Left lung (tissue), 10 donors: ENCODE results near the gene PRKCQ. TPM values are rescaled to one million over a fixed set of nuclear protein-coding genes. Genes with fewer than 3 reads are reported as not detected.

Experiments used
- ATAC-seq: fragments of 200-7000 bp; cut with Tn5 transposase; one replicate; pipeline ENCODE4 v1.9.1; 2020; ENCODE audit warnings: moderate library complexity
- DNase-seq, 4 donors: peaks; one replicate each; pipeline ENCODE4 v3.0.0-alpha.2; 2013 to 2020
- H3K27ac ChIP-seq, 2 donors: fragments of 200-600 bp; sonication (generic) in 1 of 2; one replicate each; pipeline versions ENCODE4 v1.5.0 to v1.8.0; 2020 to 2021
- H3K27me3 ChIP-seq, 2 donors: fragments of 200-600 bp; sonication (generic) in 1 of 2; one replicate each; pipeline versions ENCODE4 v1.5.0 to v1.8.0; 2020 to 2021
- H3K36me3 ChIP-seq, 2 donors: fragments of 200-600 bp; sonication (generic) in 1 of 2; one replicate each; pipeline versions ENCODE4 v1.5.0 to v1.8.0; 2020 to 2021
- H3K4me1 ChIP-seq, 2 donors: fragments of 200-600 bp; one replicate each; pipeline ENCODE4 v1.8.0; 2021
- H3K4me3 ChIP-seq, 2 donors: fragments of 200-600 bp; sonication (generic) in 1 of 2; one replicate each; pipeline versions ENCODE4 v1.5.0 to v1.8.0; 2020 to 2021; ENCODE audit warnings: mild to moderate bottlenecking in 1 of 2
- H3K9me3 ChIP-seq, 2 donors: fragments of 200-600 bp; sonication (generic) in 1 of 2; one replicate each; pipeline versions ENCODE4 v1.5.0 to v1.8.0; 2020 to 2021
- CTCF ChIP-seq, 2 donors: fragments of 200-600 bp; sonication (generic) in 1 of 2; IDR thresholded peaks; one replicate each; pipeline versions ENCODE4 v1.5.0 to v1.8.0; 2021; ENCODE audit warnings: antibody characterized with exemption in 2 of 2
- intact Hi-C, 2 donors: fragments of 100-400 bp; cut with DNase I; formaldehyde crosslinking; loops; one replicate each; pipeline versions ENCODE4 v1.11.2 to v1.14.2; 2022
- polyA plus RNA-seq, 6 donors: library from polyadenylated mRNA; unstranded; fragments of 120-200 nt; gene quantifications; one replicate each; pipeline ENCODE4 v1.2.1, GENCODE V29; 2013; ENCODE audit not compliant: insufficient read length in 6 of 6
- total RNA-seq, 2 donors: library from RNA; stranded (reverse); fragmentation: NEBNext Ultra II Directional; extraction: Animal tissue kit (Norgen Biotek cat#: 25700); gene quantifications; one replicate each; pipeline ENCODE4 v1.2.1, GENCODE V29; 2021
- donor health status: DM: no; HTN: yes; CAD: no.
- donor health status: DM: no; HTN: no; CAD: no.

Gene PRKCQ
- total and polyA plus RNA-seq, 8 donors = 5.5 to 7.3 (median 6.4) TPM

- H3K36me3 ChIP-seq = no peaks in the 10 kb centered on the region
- no peak overlapping the region for H3K4me3 ChIP-seq
- H3K27ac ChIP-seq = no peak overlapping the region
- DNase-seq (no peak), ATAC-seq (no peak)
- TF ChIP-seq CTCF (IDR thresholded peaks at IDR 0.05) = no peak
- H3K27me3 ChIP-seq = no peaks in the 10 kb centered on the region
- H3K4me1 ChIP-seq = peaks cover 0 to 20% of the 10 kb centered on the region in 2 donors
- intact Hi-C loops = no loop called here
- H3K9me3 ChIP-seq = no peaks in the 10 kb centered on the region
These were observed 81.3 kb downstream of the PRKCQ start for GRCh38 chr10:6498771-6499170.

- H3K4me3 ChIP-seq = no peak overlapping the region
- DNase-seq (no peak), ATAC-seq (no peak)
- H3K27ac ChIP-seq = no peak overlapping the region
- H3K4me1 ChIP-seq = peaks cover 0 to 20% of the 10 kb centered on the region in 2 donors
- intact Hi-C loops = no loop called here
- H3K36me3 ChIP-seq = no peaks in the 10 kb centered on the region
- TF ChIP-seq CTCF (IDR thresholded peaks at IDR 0.05) = no peak
- H3K9me3 ChIP-seq = no peaks in the 10 kb centered on the region
- no peaks in the 10 kb centered on the region for H3K27me3 ChIP-seq
These were observed 82.5 kb downstream of the PRKCQ start for GRCh38 chr10:6497620-6498019.

GRCh38 chr10:6494936-6495592, 85.0 kb downstream of the PRKCQ start:
- Histone ChIP-seq H3K36me3 (no peaks in the 10 kb centered on the region), H3K4me3 (no peak overlapping the region), H3K27me3 (no peaks in the 10 kb centered on the region), H3K4me1 (peaks cover 0 to 20% of the 10 kb centered on the region in 2 donors), H3K27ac (no peak overlapping the region), H3K9me3 (no peaks in the 10 kb centered on the region)
- TF ChIP-seq CTCF (IDR thresholded peaks at IDR 0.05) = no peak
- intact Hi-C loops = no loop called here
- no peak for ATAC-seq
- DNase-seq = no peak

- no peaks in the 10 kb centered on the region for H3K36me3 ChIP-seq
- TF ChIP-seq CTCF (IDR thresholded peaks at IDR 0.05) = no peak
- DNase-seq (no peak), ATAC-seq (no peak)
- H3K27ac ChIP-seq = no peak overlapping the region
- no peaks in the 10 kb centered on the region for H3K27me3 ChIP-seq
- H3K9me3 ChIP-seq = no peaks in the 10 kb centered on the region
- no peak overlapping the region for H3K4me3 ChIP-seq
- H3K4me1 ChIP-seq = peaks cover 0 to 20% of the 10 kb centered on the region in 2 donors
- intact Hi-C loops = no loop called here
These were observed 85.6 kb downstream of the PRKCQ start for GRCh38 chr10:6494442-6494819.

GRCh38 chr10:6493521-6494441, 86.3 kb downstream of the PRKCQ start:
- Histone ChIP-seq H3K9me3 (no peaks in the 10 kb centered on the region), H3K27me3 (no peaks in the 10 kb centered on the region), H3K4me1 (peaks cover 0 to 15% of the 10 kb centered on the region in 2 donors), H3K4me3 (no peak overlapping the region), H3K36me3 (no peaks in the 10 kb centered on the region), H3K27ac (no peak overlapping the region)
- TF ChIP-seq CTCF (IDR thresholded peaks at IDR 0.05) = no peak
- intact Hi-C loops = no loop called here
- ATAC-seq = no peak
- DNase-seq = no peak
